Vagina (tissue), 2 donors: Measurements from ENCODE around the gene CDKL4.

ENCODE experiments used
- POLR2A ChIP-seq, 2 donors: fragments of 450-650 bp; IDR thresholded peaks; one replicate each; pipeline ENCODE4 v1.6.1; 2017; ENCODE audit warnings: antibody characterized with exemption in 2 of 2, mild to moderate bottlenecking in 2 of 2, moderate library complexity in 2 of 2
- POLR2AphosphoS5 ChIP-seq, 2 donors: sonication (generic); formaldehyde crosslinking; IDR thresholded peaks; one replicate each; pipeline ENCODE4 v1.9.0; 2017; ENCODE audit warnings: antibody characterized with exemption in 2 of 2, mild to moderate bottlenecking in 2 of 2, low read depth in 1 of 2; ENCODE audit not compliant: insufficient read depth in 1 of 2
- TF ChIP-seq, protein P1 (sequence below), 3 experiments: fragments of 450-650 bp in 2 of 3; fragments of 200-600 bp in 1 of 3; sonication (generic) in 1 of 3; IDR thresholded peaks; one replicate each; pipeline ENCODE4 v1.5.1; 2017 to 2019; ENCODE audit warnings: antibody characterized with exemption in 3 of 3, mild to moderate bottlenecking in 2 of 3, moderate library complexity in 2 of 3

DNA sequence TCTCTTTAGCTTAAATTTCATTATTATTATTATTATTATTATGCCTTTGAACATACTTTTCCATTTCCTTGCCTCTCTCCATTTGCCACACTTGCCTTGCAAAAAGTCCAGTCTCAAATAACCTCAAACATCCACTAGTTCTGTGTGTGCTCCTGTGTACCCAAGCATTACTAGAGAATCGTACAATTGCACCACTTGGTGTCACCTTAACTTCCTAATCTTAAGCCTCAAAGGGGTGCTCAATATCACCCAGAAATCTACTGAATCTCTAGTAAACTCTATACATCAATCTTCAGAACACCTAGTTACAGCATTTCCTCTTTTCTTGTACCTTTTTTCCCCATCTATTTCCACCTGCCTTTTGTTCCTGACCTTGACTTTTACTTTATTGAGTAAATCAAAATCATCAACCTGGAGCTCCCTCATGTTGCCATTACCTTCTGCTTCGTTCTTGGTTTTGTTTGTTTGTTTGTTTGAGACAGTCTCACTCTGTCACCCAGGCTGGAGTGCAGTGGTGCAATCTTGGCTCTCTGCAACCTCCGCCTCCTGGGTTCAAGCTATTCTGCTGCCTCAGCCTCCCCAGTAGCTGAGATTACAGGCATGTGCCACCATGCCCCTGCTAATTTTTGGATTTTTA, 110.4 kb downstream of the CDKL4 start:
- TF ChIP-seq, protein P1, sequence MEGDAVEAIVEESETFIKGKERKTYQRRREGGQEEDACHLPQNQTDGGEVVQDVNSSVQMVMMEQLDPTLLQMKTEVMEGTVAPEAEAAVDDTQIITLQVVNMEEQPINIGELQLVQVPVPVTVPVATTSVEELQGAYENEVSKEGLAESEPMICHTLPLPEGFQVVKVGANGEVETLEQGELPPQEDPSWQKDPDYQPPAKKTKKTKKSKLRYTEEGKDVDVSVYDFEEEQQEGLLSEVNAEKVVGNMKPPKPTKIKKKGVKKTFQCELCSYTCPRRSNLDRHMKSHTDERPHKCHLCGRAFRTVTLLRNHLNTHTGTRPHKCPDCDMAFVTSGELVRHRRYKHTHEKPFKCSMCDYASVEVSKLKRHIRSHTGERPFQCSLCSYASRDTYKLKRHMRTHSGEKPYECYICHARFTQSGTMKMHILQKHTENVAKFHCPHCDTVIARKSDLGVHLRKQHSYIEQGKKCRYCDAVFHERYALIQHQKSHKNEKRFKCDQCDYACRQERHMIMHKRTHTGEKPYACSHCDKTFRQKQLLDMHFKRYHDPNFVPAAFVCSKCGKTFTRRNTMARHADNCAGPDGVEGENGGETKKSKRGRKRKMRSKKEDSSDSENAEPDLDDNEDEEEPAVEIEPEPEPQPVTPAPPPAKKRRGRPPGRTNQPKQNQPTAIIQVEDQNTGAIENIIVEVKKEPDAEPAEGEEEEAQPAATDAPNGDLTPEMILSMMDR (IDR thresholded peaks at IDR 0.05): no peak
- TF ChIP-seq POLR2A (IDR thresholded peaks at IDR 0.05) (no peak), POLR2AphosphoS5 (IDR thresholded peaks at IDR 0.05; ENCODE audit: insufficient read depth in 1 of 2, low read depth in 1 of 2) (no peak)
